Heart right ventricle (tissue), 16 donors: ENCODE data around the gene VPS26B. TPM values are rescaled to one million over a fixed set of nuclear protein-coding genes. Genes with fewer than 3 reads are reported as not detected.
"Not testable (repeated sequence)": the region's sequence is repeated elsewhere in the genome, so short reads cannot be mapped to it uniquely, and the experiment has no call there.

Experiments used
- ATAC-seq, 8 donors: fragments of 200-7000 bp; cut with Tn5 transposase; one replicate each; pipeline ENCODE4 v1.9.1; 2020; ENCODE audit warnings: mild to moderate bottlenecking in 8 of 8, moderate library complexity in 8 of 8, moderate number of reproducible peaks in 1 of 8
- DNase-seq, 2 donors: peaks; one replicate each; pipeline ENCODE4 v3.0.0-alpha.2; 2020
- H3K27ac ChIP-seq, 10 donors: fragments of 200-600 bp; sonication (generic) in 2 of 10; one replicate each; pipeline versions ENCODE4 v1.5.0 to v1.8.0; 2020 to 2022; ENCODE audit warnings: mild to moderate bottlenecking in 3 of 10
- H3K27me3 ChIP-seq, 7 donors: fragments of 200-600 bp; one replicate each; pipeline ENCODE4 v1.8.0; 2021 to 2022; ENCODE audit warnings: mild to moderate bottlenecking in 2 of 7
- H3K36me3 ChIP-seq, 9 donors: fragments of 200-600 bp; sonication (generic) in 1 of 9; one replicate each; pipeline versions ENCODE4 v1.5.0 to v1.8.0; 2020 to 2022; ENCODE audit warnings: mild to moderate bottlenecking in 2 of 9
- H3K4me1 ChIP-seq, 9 donors: fragments of 200-600 bp; sonication (generic) in 1 of 9; one replicate each; pipeline versions ENCODE4 v1.5.0 to v1.8.0; 2020 to 2022; ENCODE audit warnings: mild to moderate bottlenecking in 4 of 9
- H3K4me3 ChIP-seq, 10 donors: fragments of 200-600 bp; sonication (generic) in 2 of 10; one replicate each; pipeline versions ENCODE4 v1.5.0 to v1.8.0; 2020 to 2022; ENCODE audit warnings: mild to moderate bottlenecking in 7 of 10, moderate library complexity in 2 of 10
- H3K9me3 ChIP-seq, 11 donors: fragments of 200-600 bp in 10 of 11; sonication (generic) in 2 of 11; one replicate each; pipeline versions ENCODE4 v1.5.0 to v1.8.0; 2013 to 2022; ENCODE audit warnings: mild to moderate bottlenecking in 2 of 11, control low read depth in 1 of 11, moderate library complexity in 1 of 11
- WGBS, 2 donors: extraction: QIAGEN DNeasy Blood & Tissue Kit; methylation state at CpG; one replicate each; pipeline ENCODE4 v1.1.7; 2013; ENCODE audit warnings: inconsistent platforms in 1 of 2; 5-methylcytosine and 5-hydroxymethylcytosine counted together
- intact Hi-C, 10 donors: fragments of 100-400 bp; cut with DNase I; formaldehyde crosslinking; loops; one replicate each; pipeline versions ENCODE4 v1.11.1 to v1.14.2; 2022
- polyA plus RNA-seq, 2 donors: library from polyadenylated mRNA; stranded (reverse); fragments of 200-250 nt; gene quantifications; one replicate each; pipeline ENCODE4 v1.2.3, GENCODE V29; 2013
- total RNA-seq, 10 donors: library from RNA; stranded (reverse); fragmentation: NEBNext Ultra II Directional in 3 of 10; extraction: Animal tissue kit (Norgen Biotek cat#: 25700) in 3 of 10; gene quantifications; one replicate each; pipeline versions ENCODE4 v1.2.1 to v1.2.4, GENCODE V29; 2021 to 2023
- TF ChIP-seq, protein P1 (sequence below), 9 donors: fragments of 200-600 bp; sonication (generic) in 2 of 9; IDR thresholded peaks; one replicate each; pipeline versions ENCODE4 v1.5.0 to v1.8.0; 2021 to 2022; ENCODE audit warnings: antibody characterized with exemption in 9 of 9, mild to moderate bottlenecking in 5 of 9, moderate library complexity in 1 of 9
- donor health status: Arrhythmogenic right ventricular cardiomyopathy.
- donor health status: ischemic (EF 13 %, LVEDD 7.1; RV severe dilation, severe dysfunction).
- donor health status: healthy with polysubstance abuse.
- donor health status: DM: no; HTN: yes; CAD: no.
- donor health status: DM: no; HTN: no; CAD: no.
- donor health status: ischemic (EF 25% LVEDD 6.9; RV normal size, moderate dysfunction).
- donor health status: ischemic (EF 25% LVEDD 5.7; RV mildly dilated, moderate dysfunction).
- donor health status: healthy.
- donor health status: DM: yes; HTN: yes; CAD: no.
- donor health status: Ischemic cardiomyopathy.
- donor health status: ischemic (EF 35%, LVEDD 5.7; RV mildly dilated, moderate dysfunction).
- donor health status: nonischemic (EF 11% LVEDD 7.7; RV severe dilation, severe dysfunction).
- donor health status: DM: yes; HTN: yes; CAD: no.
- donor health status: PGD.
- donor health status: ischemic (EF 29% LVEDD 5.4; RV normal size, mild dysfunction).
- donor health status: nonischemic (EF 23%, LVEDD 6.1; RV moderate dilation, normal function).

The VPS26B gene
- total and polyA plus RNA-seq, 12 donors, result 19.9 to 49.6 (median 34.5) TPM

DNA sequence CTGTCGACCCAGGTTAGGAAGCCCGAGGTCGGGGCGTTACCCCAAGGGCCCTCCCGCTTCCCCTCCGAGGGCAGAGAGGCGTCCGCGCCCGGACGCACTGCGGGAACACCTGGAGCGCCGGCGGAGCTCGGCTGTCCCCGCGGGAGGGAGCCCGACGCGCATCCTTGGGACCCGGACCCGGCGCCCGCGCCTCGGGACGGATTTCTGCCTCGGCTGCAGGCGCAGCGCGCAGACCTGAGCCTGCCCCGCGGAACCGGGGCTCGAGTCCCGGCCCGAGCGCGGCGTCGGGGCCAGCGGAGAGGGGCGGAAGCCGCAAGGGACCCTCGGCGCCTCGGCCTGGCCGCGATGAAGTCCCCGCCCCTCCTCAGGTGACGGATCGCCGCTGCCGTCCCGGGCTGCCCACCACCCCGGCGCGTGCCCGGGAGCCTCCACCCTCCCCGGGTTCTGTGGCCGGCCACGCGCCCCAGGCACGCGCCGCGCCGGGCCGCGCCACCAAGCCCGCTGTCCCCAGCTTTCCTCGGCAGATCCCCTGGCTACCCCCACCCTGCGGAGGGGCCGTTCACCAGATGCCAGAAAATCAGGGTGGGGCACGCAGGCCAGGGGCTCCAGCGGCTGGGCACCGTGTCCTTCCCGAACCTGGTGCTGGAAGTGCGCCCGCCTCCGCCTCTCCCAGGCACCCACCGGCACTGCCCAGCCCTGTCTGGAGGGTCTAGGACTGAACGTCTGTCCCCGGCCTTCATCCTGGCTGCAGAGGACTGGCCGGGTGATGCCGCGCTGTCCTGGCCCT lies 52.1 kb downstream of the VPS26B start:
- no peak overlapping the region for H3K27ac ChIP-seq
- WGBS, 2 donors, result 1% methylated on average over 70 to 88 of the region's 88 CpGs
- DNase-seq, result no peak
- H3K4me1 ChIP-seq, result peaks cover 9 to 25% (median 19%) of the 10 kb centered on the region in 9 donors
- peaks cover 20 to 97% (median 90%) of the 10 kb centered on the region in 7 donors for H3K27me3 ChIP-seq
- TF ChIP-seq, protein P1, sequence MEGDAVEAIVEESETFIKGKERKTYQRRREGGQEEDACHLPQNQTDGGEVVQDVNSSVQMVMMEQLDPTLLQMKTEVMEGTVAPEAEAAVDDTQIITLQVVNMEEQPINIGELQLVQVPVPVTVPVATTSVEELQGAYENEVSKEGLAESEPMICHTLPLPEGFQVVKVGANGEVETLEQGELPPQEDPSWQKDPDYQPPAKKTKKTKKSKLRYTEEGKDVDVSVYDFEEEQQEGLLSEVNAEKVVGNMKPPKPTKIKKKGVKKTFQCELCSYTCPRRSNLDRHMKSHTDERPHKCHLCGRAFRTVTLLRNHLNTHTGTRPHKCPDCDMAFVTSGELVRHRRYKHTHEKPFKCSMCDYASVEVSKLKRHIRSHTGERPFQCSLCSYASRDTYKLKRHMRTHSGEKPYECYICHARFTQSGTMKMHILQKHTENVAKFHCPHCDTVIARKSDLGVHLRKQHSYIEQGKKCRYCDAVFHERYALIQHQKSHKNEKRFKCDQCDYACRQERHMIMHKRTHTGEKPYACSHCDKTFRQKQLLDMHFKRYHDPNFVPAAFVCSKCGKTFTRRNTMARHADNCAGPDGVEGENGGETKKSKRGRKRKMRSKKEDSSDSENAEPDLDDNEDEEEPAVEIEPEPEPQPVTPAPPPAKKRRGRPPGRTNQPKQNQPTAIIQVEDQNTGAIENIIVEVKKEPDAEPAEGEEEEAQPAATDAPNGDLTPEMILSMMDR (IDR thresholded peaks at IDR 0.05), result no peak
- H3K4me3 ChIP-seq, result peak overlapping the region in 9 of 10 donors; percentile 8 to 55 (median 31)
- H3K36me3 ChIP-seq, result no peaks in the 10 kb centered on the region
- intact Hi-C loops, result no loop called here
- H3K9me3 ChIP-seq, result peaks cover 0 to 6% (median 0%) of the 10 kb centered on the region in 11 donors
- peak in 2 of 8 donors; percentile 15 to 48 for ATAC-seq

DNA sequence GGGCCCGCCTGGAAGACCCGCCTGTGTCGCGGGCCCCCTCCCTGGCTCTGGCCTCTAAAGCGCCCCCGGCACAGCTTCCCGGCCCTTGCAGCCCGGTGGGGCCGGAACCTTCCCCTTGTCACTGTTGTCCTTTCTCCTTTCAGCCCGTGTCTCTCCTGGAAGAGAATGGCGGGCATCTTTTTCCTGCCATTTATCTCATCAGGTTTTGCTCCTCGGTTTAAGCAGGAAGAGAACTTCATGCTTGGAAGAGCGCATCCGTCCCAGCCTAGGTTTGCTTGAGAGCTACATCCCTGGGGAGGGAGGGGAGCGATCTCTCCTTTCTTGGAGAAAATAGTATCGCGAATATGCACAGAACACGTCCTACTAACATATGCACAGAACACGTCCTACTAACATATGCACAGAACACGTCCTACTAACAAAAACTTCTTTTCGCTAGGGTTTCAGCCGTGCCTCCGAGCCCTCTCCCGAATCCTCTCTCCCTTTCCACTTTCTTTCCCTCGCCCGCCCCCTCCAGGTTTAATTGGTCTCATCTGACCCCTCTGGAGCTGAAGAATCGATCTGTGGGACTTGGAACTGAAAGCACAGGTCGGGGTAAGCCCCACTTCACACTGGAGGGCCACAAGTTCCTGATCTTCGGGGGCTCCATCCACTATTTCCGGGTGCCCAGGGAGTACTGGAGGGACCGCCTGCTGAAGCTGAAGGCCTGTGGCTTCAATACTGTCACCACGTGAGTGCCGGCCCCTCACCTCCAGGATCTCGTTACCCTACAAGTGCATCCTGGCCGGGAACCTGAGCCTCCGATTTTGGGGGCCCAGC lies 52.9 kb downstream of the VPS26B start:
- no peak for DNase-seq
- Histone ChIP-seq H3K4me1 (peaks cover 9 to 25% (median 19%) of the 10 kb centered on the region in 9 donors), H3K27ac (no peak overlapping the region), H3K27me3 (peaks cover 20 to 89% (median 82%) of the 10 kb centered on the region in 7 donors), H3K36me3 (no peaks in the 10 kb centered on the region), H3K4me3 (peak overlapping the region in 6 of 10 donors; percentile 16 to 55 (median 34)), H3K9me3 (peaks cover 0 to 6% (median 0%) of the 10 kb centered on the region in 11 donors)
- TF ChIP-seq, protein P1 (IDR thresholded peaks at IDR 0.05), result no peak
- WGBS, 2 donors, result 12 to 13% methylated on average over 36 of the region's 36 CpGs
- intact Hi-C loops, result no loop called here
- ATAC-seq, result no peak

DNA sequence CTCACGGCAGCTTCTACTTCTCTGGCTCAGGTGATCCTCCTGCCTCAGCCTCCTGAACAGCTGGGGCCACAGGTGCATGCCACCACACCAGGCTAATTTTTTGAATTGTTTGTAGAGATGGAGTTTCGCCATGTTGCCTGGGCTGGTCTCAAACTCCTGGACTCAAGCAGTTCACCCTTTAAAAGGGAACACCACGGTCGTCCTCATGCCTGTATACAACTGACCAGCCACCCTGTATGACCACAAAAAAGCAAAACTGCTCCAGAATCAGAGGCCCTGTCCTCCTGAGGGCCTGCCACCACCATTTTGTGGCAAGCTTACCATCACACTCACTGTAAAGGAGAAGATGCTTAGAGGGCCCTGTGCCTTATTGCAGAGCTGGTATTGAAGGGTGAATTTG lies 53.9 kb downstream of the VPS26B start:
- TF ChIP-seq, protein P1 (IDR thresholded peaks at IDR 0.05), result no peak
- peaks cover 20 to 80% (median 73%) of the 10 kb centered on the region in 7 donors for H3K27me3 ChIP-seq
- 94 to 97% methylated on average over 4 of the region's 4 CpGs for WGBS, 2 donors
- intact Hi-C loops, result no loop called here
- peaks cover 9 to 25% (median 19%) of the 10 kb centered on the region in 9 donors for H3K4me1 ChIP-seq
- DNase-seq, result no peak
- ATAC-seq, result no peak
- no peak overlapping the region for H3K4me3 ChIP-seq
- H3K27ac ChIP-seq, result no peak overlapping the region
- peaks cover 0 to 6% (median 0%) of the 10 kb centered on the region in 11 donors for H3K9me3 ChIP-seq
- no peaks in the 10 kb centered on the region for H3K36me3 ChIP-seq

DNA sequence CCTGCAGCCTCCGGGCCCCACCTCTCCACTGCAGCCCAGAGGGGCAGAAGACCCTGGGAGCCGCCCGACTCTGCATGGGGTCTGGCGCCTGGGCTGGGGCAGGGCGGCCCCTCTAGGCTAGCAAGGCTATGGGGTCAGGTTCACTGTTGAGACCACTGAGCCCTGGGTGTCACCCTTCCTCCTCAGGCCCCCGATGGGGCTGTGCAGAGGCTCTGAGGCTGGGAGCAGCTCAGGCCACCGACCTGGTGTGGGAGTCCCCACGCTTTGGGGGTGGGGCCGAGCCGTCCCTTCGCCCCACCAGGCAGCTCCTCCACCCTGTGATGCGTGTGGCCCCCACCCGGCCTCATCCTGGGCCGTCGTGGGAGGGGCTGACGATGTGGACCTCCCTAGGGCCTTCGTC lies 57.2 kb downstream of the VPS26B start:
- H3K9me3 ChIP-seq, H3K4me3 ChIP-seq, H3K27ac ChIP-seq, intact Hi-C loops, H3K36me3 ChIP-seq, DNase-seq: not testable (repeated sequence)
- 77 to 80% methylated on average over 5 to 10 of the region's 17 CpGs for WGBS, 2 donors
- peak in 2 of 8 donors; percentile 21 to 47 for ATAC-seq
- Histone ChIP-seq H3K27me3 (peaks cover 10 to 50% (median 40%) of the 10 kb centered on the region in 7 donors), H3K4me1 (peaks cover 5 to 11% (median 7%) of the 10 kb centered on the region in 9 donors)
